H9 (cell line): ENCODE results near the gene DDA1. TPM values are rescaled to one million over a fixed set of nuclear protein-coding genes. Genes with fewer than 3 reads are reported as not detected.
A peak's percentile ranks its signal among the peaks of the same experiment; 100 is the strongest.

Experiments used
- DNase-seq: peaks from one replicate; pipeline ENCODE4 v3.0.0-alpha.2; 2017
- H2AFZ ChIP-seq: one replicate; pipeline ENCODE4 v1.6.1; 2013; ENCODE audit warnings: mild to moderate bottlenecking, low read length, control low read depth, moderate library complexity
- H2AK5ac ChIP-seq: 2 replicates; pipeline ENCODE4 v1.6.1; 2013; ENCODE audit warnings: low read length, control low read depth, mixed read lengths; ENCODE audit not compliant: insufficient read length
- H2BK120ac ChIP-seq: one replicate; pipeline ENCODE4 v1.6.1; 2013; ENCODE audit warnings: low read depth, mild to moderate bottlenecking, low read length, control low read depth, inconsistent platforms; ENCODE audit not compliant: poor library complexity, severe bottlenecking
- H2BK12ac ChIP-seq: 2 replicates; pipeline ENCODE4 v1.6.1; 2013; ENCODE audit warnings: low read length, control low read depth, mixed read lengths, low read depth; ENCODE audit not compliant: insufficient read length
- H2BK15ac ChIP-seq: 2 replicates; pipeline ENCODE4 v1.6.1; 2013; ENCODE audit warnings: low read depth, low read length, control low read depth
- H2BK20ac ChIP-seq: one replicate; pipeline ENCODE4 v1.6.1; 2013; ENCODE audit warnings: low read depth, mild to moderate bottlenecking, low read length, control low read depth, inconsistent platforms; ENCODE audit not compliant: poor library complexity, severe bottlenecking
- H2BK5ac ChIP-seq: 2 replicates; pipeline ENCODE4 v1.6.1; 2013; ENCODE audit warnings: low read length, control low read depth, mixed read lengths; ENCODE audit not compliant: insufficient read length
- H3K14ac ChIP-seq: 2 replicates; pipeline ENCODE4 v1.6.1; 2013; ENCODE audit warnings: low read length, control low read depth; ENCODE audit not compliant: insufficient read depth
- H3K18ac ChIP-seq: 2 replicates; pipeline ENCODE4 v1.6.1; 2013; ENCODE audit warnings: low read depth, mild to moderate bottlenecking, mixed read lengths, low read length, control low read depth; ENCODE audit not compliant: insufficient read length
- H3K23ac ChIP-seq: 2 replicates; pipeline ENCODE4 v1.6.1; 2013; ENCODE audit warnings: low read length, control low read depth, mixed read lengths, low read depth; ENCODE audit not compliant: insufficient read length
- H3K23me2 ChIP-seq: 2 replicates; pipeline ENCODE4 v1.6.1; 2013; ENCODE audit warnings: low read depth, mild to moderate bottlenecking, mixed read lengths, low read length, control low read depth; ENCODE audit not compliant: insufficient read length, poor library complexity, severe bottlenecking
- H3K27ac ChIP-seq: 2 replicates; pipeline ENCODE4 v1.5.1; 2013; ENCODE audit warnings: low read length, control low read depth, mixed read lengths, low read depth; ENCODE audit not compliant: insufficient read length
- H3K27me3 ChIP-seq: 2 replicates; pipeline ENCODE4 v1.6.1; 2013; ENCODE audit warnings: low read length, control low read depth, inconsistent platforms; ENCODE audit not compliant: insufficient read depth
- H3K4ac ChIP-seq: 2 replicates; pipeline ENCODE4 v1.6.1; 2013; ENCODE audit warnings: low read depth, mild to moderate bottlenecking, control low read depth, inconsistent platforms, low read length, moderate library complexity
- H3K4me1 ChIP-seq: 2 replicates; pipeline ENCODE4 v1.6.1; 2013; ENCODE audit warnings: low read length, control low read depth, inconsistent platforms; ENCODE audit not compliant: insufficient read depth
- H3K4me2 ChIP-seq: 2 replicates; pipeline ENCODE4 v1.6.1; 2013; ENCODE audit warnings: low read length, control low read depth, mixed read lengths; ENCODE audit not compliant: insufficient read length, insufficient read depth
- H3K56ac ChIP-seq: 2 replicates; pipeline ENCODE4 v1.6.1; 2013; ENCODE audit warnings: low read depth, mild to moderate bottlenecking, mixed read lengths, low read length, control low read depth; ENCODE audit not compliant: insufficient read length
- H3K79me1 ChIP-seq: 2 replicates; pipeline ENCODE4 v1.6.1; 2013; ENCODE audit warnings: low read depth, mild to moderate bottlenecking, moderate library complexity, low read length, control low read depth, inconsistent platforms; ENCODE audit not compliant: insufficient read depth, poor library complexity, severe bottlenecking
- H3K79me2 ChIP-seq: 2 replicates; pipeline ENCODE4 v1.6.1; 2013; ENCODE audit warnings: low read length, control low read depth, inconsistent platforms; ENCODE audit not compliant: insufficient read depth
- H3K9ac ChIP-seq: 2 replicates; pipeline ENCODE4 v1.6.1; 2013; ENCODE audit warnings: low read length, control low read depth, mixed read lengths; ENCODE audit not compliant: insufficient read length; ENCODE audit errors: extremely low read depth
- H3K9me3 ChIP-seq: one replicate; pipeline ENCODE4 v1.6.1; 2013; ENCODE audit warnings: low read depth, low read length, inconsistent platforms; ENCODE audit not compliant: control insufficient read depth
- H3T11ph ChIP-seq: one replicate; pipeline ENCODE4 v1.6.1; 2013; ENCODE audit warnings: mild to moderate bottlenecking, low read length, control low read depth, inconsistent platforms
- H4K20me1 ChIP-seq: one replicate; pipeline ENCODE4 v1.6.1; 2013; ENCODE audit not compliant: control insufficient read depth, insufficient read length, insufficient read depth
- H4K5ac ChIP-seq: 2 replicates; pipeline ENCODE4 v1.6.1; 2013; ENCODE audit warnings: low read depth, mild to moderate bottlenecking, mixed read lengths, low read length, control low read depth; ENCODE audit not compliant: insufficient read length
- H4K8ac ChIP-seq: replicated peaks from 2 replicates; pipeline ENCODE4 v1.6.1; 2013; ENCODE audit warnings: low read length, control low read depth, mixed read lengths, low read depth; ENCODE audit not compliant: insufficient read length
- H4K91ac ChIP-seq: 2 replicates; pipeline ENCODE4 v1.6.1; 2013; ENCODE audit warnings: low read depth, mild to moderate bottlenecking, moderate library complexity, mixed read lengths, low read length, control low read depth; ENCODE audit not compliant: insufficient read length
- H3K27ac Mint-ChIP-seq, 3 experiments: 2 replicates in 2 of 3; 3 replicates in 1 of 3; pipeline ENCODE4 v1.8.0; 2020 to 2021; ENCODE audit warnings: mixed read lengths in 3 of 3, mild to moderate bottlenecking in 1 of 3, moderate library complexity in 1 of 3
- H3K27me3 Mint-ChIP-seq: 2 replicates; pipeline ENCODE4 v1.8.0; 2021; ENCODE audit warnings: low read depth, mild to moderate bottlenecking, moderate library complexity, mixed read lengths
- H3K36me3 Mint-ChIP-seq, 3 experiments: 2 replicates in 2 of 3; 3 replicates in 1 of 3; pipeline ENCODE4 v1.8.0; 2020 to 2021; ENCODE audit warnings: low read depth in 3 of 3, mixed read lengths in 3 of 3; ENCODE audit not compliant: insufficient read depth in 1 of 3
- H3K4me1 Mint-ChIP-seq, 2 experiments: 2 replicates each; pipeline ENCODE4 v1.8.0; 2020; ENCODE audit warnings: mixed read lengths in 2 of 2
- H3K4me3 Mint-ChIP-seq, 2 experiments: 2 replicates in 1 of 2; 3 replicates in 1 of 2; pipeline ENCODE4 v1.8.0; 2020 to 2021; ENCODE audit warnings: mild to moderate bottlenecking in 2 of 2, mixed read lengths in 2 of 2, moderate library complexity in 1 of 2
- H3K9me3 Mint-ChIP-seq, 2 experiments: 2 replicates in 1 of 2; 3 replicates in 1 of 2; pipeline ENCODE4 v1.8.0; 2020; ENCODE audit warnings: mild to moderate bottlenecking in 2 of 2, mixed read lengths in 2 of 2, moderate library complexity in 1 of 2
- WGBS: extraction: QIAGEN DNeasy Blood & Tissue Kit; methylation state at CpG from one replicate; pipeline ENCODE4 v1.1.7; 2013; ENCODE audit warnings: missing lambda C conversion rate, low lambda C conversion rate, mixed read lengths; ENCODE audit not compliant: insufficient read length; ENCODE audit errors: extremely low coverage; 5-methylcytosine and 5-hydroxymethylcytosine counted together
- total RNA-seq: library from RNA; stranded (reverse); gene quantifications from 2 replicates; pipeline ENCODE4 v1.2.1, GENCODE V29; 2021
- TF ChIP-seq, protein P1 (sequence below): fragments of 200-600 bp; sonication (generic); conservative IDR thresholded peaks from 3 replicates; pipeline ENCODE4 v1.8.0; 2021; ENCODE audit warnings: antibody characterized with exemption, mild to moderate bottlenecking

DDA1 gene
- total RNA-seq, 1 experiment from 2014 or later: 45.7 TPM

DNA sequence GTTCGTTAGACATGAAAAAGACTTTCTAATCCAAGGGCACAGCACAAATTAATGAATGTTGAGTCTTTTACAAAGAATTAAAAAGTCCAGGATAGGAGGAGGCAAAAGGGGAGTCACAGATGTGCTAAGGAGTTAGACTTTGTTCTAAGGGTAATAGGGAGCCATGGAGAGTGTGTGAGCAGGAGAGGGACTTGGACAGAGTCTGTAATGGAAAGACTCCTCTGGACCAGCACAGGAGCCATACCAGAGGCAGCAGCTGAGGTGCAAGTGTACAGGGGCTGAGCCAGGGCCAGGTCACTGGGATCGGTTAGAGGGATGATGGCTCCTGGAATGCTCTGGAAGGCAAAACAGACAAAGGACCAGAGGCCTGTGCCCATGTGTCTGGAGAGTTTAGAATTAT lies 38.5 kb downstream of the DDA1 start:
- TF ChIP-seq, protein P1, sequence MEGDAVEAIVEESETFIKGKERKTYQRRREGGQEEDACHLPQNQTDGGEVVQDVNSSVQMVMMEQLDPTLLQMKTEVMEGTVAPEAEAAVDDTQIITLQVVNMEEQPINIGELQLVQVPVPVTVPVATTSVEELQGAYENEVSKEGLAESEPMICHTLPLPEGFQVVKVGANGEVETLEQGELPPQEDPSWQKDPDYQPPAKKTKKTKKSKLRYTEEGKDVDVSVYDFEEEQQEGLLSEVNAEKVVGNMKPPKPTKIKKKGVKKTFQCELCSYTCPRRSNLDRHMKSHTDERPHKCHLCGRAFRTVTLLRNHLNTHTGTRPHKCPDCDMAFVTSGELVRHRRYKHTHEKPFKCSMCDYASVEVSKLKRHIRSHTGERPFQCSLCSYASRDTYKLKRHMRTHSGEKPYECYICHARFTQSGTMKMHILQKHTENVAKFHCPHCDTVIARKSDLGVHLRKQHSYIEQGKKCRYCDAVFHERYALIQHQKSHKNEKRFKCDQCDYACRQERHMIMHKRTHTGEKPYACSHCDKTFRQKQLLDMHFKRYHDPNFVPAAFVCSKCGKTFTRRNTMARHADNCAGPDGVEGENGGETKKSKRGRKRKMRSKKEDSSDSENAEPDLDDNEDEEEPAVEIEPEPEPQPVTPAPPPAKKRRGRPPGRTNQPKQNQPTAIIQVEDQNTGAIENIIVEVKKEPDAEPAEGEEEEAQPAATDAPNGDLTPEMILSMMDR: no peak
- H2BK20ac ChIP-seq: no peak overlapping the region
- H2BK15ac ChIP-seq: no peak overlapping the region
- Mint-ChIP-seq H3K27ac (peak overlapping the region in 1 of 3 experiments; percentile 34; a peak in 2 of 7 replicates), H3K36me3 (peaks cover 0 to 10% (median 1%) of the 10 kb centered on the region in 3 experiments; a peak in 4 of 7 replicates), H3K9me3 (no peaks in the 10 kb centered on the region; a peak in 2 of 5 replicates), H3K4me3 (no peak overlapping the region), H3K27me3 (peaks cover 4% of the 10 kb centered on the region; the same call in 1 of the 2 replicates), H3K4me1 (peaks cover 13 to 20% of the 10 kb centered on the region in 2 experiments)
- no peak overlapping the region for H3K56ac ChIP-seq
- no peak overlapping the region for H3K4ac ChIP-seq
- H3T11ph ChIP-seq: no peak overlapping the region
- no CpG with 5 or more reads among the region's 2 CpGs for WGBS
- H3K4me2 ChIP-seq: no peak overlapping the region
- H3K27ac ChIP-seq: no peak overlapping the region
- no peaks in the 10 kb centered on the region for H3K4me1 ChIP-seq
- H3K79me2 ChIP-seq: no peaks in the 10 kb centered on the region
- H3K18ac ChIP-seq: no peak overlapping the region
- no peak overlapping the region for H3K23ac ChIP-seq
- H2BK120ac ChIP-seq: no peak overlapping the region
- no peaks in the 10 kb centered on the region for H3K9me3 ChIP-seq
- H4K8ac ChIP-seq: no peak overlapping the region
- H3K27me3 ChIP-seq: no peaks in the 10 kb centered on the region
- no peak overlapping the region for H2AFZ ChIP-seq
- DNase-seq: no peak
- H2BK12ac ChIP-seq: no peak overlapping the region
- no peaks in the 10 kb centered on the region for H3K79me1 ChIP-seq
- no peak overlapping the region for H3K14ac ChIP-seq
- no peak overlapping the region for H4K5ac ChIP-seq
- no peak overlapping the region for H2AK5ac ChIP-seq
- no peaks in the 10 kb centered on the region for H4K20me1 ChIP-seq
- H3K9ac ChIP-seq: no peak overlapping the region
- H3K23me2 ChIP-seq: no peaks in the 10 kb centered on the region
- H2BK5ac ChIP-seq: no peak overlapping the region
- no peak overlapping the region for H4K91ac ChIP-seq
